HG03159 (cell line): ENCODE results near the gene CYS1.
"Not testable (repeated sequence)": the region's sequence is repeated elsewhere in the genome, so short reads cannot be mapped to it uniquely, and the experiment has no call there.

ENCODE experiments used
- ATAC-seq: cut with Tn5 transposase; IDR thresholded peaks from one replicate; pipeline ENCODE4 v1.9.1; 2021; ENCODE audit warnings: mild to moderate bottlenecking, moderate library complexity; ENCODE audit not compliant: unreplicated experiment

The CYS1 gene

GRCh38 chr2:10014418-10015190 is 65.6 kb downstream of the CYS1 start:
- no peak for ATAC-seq

DNA sequence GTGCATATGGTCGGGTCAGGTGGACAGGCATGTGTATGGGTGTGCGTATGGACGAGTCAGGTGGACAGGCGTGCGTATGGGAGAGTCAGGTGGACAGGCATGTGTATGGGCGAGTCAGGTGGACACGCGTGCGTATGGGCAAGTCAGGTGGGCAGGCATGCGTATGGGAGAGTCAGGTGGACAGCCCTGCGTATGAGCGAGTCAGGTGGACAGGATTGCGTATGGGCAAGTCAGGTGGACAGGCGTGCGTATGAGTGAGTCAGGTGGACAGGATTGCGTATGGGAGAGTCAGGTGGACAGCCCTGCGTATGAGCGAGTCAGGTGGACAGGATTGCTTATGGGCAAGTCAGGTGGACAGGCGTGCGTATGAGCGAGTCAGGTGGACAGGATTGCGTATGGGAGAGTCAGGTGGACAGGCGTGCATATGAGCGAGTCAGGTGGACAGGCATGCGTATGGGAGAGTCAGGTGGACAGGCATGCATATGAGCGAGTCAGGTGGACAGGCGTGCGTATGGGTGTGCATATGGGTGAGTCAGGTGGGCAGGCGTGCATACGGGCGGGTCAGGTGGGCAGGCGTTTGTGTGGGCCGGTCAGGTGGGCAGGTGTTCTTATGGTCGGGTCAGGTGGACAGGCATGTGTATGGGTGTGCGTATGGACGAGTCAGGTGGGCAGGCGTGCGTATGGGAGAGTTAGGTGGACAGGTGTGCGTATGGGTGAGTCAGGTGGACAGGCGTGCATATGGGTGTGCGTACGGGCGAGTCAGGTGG is 66.4 kb downstream of the CYS1 start:
- ATAC-seq: not testable (repeated sequence)

- ATAC-seq: no peak
These were observed 67.2 kb downstream of the CYS1 start for GRCh38 chr2:10012963-10013461.

DNA sequence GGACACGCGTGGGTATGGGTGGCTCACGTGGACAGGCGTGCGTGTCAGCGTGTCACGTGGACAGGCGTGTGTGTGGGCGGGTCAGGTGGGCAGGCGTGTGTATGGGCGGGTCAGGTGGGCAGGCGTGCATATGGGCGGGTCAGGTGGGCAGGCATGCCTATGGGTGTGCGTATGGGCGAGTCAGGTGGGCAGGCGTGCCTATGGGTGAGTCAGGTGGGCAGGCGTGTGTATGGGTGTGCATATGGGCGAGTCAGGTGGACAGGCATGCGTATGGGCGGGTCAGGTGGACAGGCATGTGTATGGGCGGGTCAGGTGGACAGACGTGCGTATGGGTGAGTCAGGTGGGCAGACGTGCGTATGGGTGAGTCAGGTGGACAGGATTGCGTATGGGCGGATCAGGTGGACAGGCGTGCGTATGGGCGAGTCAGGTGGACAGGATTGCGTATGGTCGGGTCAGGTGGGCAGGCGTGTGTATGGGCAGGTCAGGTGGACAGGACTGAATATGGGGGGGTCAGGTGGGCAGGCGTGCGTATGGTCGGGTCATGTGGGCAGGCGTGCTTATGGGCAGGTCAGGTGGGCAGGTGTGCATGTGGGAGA is 67.7 kb downstream of the CYS1 start:
- ATAC-seq: not testable (repeated sequence)

DNA sequence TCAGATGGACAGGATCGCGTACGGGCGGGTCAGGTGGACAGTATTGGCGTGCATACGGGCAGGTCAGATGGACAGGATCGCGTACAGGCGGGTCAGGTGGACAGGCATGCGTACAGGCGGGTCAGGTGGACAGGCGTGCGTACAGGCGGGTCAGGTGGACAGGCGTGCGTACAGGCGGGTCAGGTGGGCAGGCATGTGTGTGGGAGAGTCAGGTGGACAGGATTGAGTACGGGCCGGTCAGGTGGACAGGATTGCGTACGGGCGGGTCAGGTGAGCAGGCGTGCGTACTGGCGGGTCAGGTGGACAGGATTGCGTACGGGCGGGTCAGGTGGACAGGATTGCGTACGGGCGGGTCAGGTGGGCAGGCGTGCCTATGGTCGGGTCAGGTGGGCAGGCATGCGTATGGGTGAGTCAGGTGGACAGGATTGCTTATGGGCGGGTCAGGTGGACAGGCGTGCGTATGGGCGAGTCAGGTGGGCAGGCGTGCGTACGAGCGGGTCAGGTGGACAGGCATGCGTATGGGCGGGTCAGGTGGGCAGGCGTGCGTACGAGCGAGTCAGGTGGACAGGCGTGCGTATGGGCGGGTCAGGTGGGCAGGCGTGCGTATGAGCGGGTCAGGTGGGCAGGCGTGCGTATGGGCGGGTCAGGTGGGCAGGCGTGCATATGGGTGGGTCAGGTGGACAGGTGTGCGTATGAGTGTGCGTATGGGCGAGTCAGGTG is 68.4 kb downstream of the CYS1 start:
- not testable (repeated sequence) for ATAC-seq

DNA sequence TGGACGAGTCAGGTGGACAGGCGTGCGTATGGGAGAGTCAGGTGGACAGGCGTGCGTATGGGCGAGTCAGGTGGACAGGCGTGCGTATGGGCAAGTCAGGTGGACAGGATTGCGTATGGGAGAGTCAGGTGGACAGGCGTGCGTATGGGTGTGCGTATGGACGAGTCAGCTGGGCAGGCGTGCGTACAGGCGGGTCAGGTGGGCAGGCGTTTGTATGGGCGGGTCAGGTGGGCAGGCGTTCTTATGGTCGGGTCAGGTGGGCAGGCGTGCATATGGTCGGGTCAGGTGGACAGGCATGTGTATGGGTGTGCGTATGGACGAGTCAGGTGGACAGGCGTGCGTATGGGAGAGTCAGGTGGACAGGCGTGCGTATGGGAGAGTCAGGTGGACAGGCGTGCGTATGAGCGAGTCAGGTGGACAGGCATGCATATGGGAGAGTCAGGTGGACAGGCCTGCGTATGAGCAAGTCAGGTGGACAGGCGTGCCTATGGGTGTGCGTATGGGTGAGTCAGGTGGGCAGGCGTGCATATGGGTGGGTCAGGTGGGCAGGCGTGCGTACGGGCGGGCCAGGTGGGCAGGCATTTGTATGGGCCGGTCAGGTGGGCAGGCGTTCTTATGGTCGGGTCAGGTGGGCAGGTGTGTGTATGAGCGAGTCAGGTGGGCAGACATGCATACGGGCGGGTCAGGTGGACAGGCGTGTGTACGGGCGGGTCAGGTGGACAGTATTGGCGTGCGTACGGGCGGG is 69.2 kb downstream of the CYS1 start:
- ATAC-seq: not testable (repeated sequence)

DNA sequence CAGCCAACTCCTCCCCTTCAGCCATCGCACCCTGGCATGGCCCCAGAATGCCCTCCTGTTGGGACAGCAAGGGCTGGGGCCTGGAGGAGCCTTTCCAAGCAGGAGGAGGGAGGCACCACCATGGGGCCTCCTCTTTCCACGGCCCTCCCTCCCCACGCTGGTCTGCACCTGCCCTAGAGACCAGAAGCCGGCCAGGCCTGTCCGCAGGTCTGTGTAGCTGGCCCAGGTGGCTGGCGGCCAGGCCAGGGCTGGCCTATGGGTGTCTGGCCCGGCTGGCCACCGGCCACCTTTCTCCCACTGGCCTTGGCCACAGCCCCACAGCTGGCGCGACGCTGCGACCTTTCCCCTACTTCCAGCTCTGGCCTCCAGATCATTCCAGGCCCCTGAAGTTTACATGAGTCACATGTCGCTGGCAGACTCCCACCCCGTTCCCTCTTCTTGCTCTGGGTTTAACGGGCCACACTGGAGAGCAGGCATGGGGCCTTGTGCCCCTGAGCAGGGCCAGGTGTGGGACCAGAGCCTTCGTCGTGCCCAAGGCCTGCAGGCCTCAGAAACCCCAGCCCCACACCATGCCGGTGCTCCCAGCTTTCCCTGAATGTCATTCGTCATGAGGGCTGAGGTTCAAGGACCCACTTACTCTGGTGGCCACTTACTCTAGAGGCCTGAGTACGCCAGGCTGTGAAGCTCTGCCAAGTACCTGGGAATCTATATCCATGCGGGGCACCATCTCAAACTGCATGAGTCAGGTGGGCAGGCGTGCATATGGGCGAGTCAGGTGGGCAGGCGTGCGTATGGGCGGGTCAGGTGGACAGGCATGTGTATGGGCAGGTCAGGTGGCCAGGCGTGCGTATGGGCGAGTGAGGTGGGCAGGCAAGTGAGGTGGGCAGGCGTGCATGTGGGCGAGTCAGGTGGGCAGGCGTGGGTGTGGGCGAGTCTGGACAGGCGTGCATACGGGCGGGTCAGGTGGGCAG is 70.1 kb downstream of the CYS1 start:
- ATAC-seq: no peak

DNA sequence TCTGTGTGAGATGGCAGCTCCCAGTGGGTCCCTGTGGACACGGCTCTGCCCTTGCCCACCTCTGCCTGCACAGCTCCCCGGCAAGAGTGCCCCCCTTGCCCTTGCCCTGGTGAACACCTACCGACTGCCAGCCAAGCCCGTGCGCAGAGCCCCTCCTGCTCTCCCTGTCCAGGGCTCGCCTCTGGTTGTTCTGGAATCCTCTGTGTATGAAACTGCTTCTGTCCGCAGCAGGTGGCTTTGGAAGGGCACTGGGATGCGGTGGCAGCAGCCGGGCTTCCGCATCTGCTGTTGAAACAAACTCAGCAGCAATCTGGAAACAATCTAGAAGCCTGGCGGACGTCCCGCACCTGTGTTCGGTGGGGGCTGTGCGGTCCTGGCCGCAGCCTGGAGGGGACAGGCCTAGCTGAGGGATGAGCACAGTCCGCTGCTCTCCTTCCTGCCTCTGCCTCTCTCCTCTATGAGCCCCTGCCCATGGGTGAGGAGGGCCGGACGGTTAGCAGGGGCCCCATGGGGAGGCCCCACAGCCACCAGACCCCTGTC is 70.9 kb downstream of the CYS1 start:
- no peak for ATAC-seq

- ATAC-seq: no peak
These were observed 71.4 kb downstream of the CYS1 start for GRCh38 chr2:10008809-10009176.

DNA sequence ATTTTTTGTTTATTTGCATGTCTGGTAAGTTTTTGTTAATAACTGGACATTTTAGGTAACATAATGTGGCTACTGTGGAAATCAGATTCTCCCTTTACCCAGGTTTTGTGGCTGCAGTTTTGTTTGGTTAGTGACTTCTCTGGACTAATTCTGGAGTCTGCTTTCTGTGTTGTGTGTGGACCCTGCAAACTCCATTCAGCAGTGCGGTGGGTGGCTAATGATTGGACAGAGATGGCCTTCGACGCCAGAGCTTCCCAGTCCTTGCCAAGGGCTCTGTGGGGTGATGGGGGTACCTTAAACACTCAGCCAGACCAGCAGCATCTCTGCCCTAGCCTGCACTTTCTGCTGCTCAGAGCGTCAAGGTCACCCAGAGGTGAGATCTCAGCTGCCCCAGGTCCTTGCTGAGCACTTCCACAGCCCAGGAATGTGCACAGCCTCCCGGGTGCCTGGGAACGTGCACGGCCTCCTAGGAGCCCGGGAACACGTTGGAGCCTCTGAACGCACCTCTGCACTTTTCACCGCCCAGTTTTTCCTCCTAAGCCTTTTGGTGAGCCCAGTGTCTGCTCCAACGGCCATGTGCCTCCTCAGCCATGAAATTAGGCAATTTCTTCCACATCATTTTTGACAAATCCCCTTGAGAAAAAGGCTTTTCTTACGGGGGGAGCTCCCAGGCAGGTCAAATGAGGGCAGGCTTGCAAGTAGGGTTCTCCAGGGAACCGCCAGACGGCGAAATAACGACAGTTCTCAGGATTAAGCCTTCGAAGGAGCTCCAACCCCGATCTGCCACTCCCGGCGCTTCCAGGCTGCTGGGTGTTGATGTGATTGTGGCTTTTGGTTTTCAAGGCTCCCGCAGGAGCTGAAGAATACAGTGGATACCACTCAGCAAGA is 72.0 kb downstream of the CYS1 start:
- ATAC-seq: no peak

- ATAC-seq: no peak
These were observed 72.8 kb downstream of the CYS1 start for GRCh38 chr2:10007435-10007834.
